Measurements from ENCODE around the gene LAMB1. TPM values are rescaled to one million over a fixed set of nuclear protein-coding genes. Genes with fewer than 3 reads are reported as not detected.
"Not testable (repeated sequence)": the region's sequence is repeated elsewhere in the genome, so short reads cannot be mapped to it uniquely, and the experiment has no call there.

LAMB1 gene
- total RNA-seq, 1 experiment from 2014 or later: 32.0 TPM

- H2AFZ ChIP-seq (ENCODE audit: low read depth, low read length, poor library complexity, severe bottlenecking): no peak overlapping the region
- BruUV-seq (replicated peaks): no TSS peak
- H3K9ac ChIP-seq (ENCODE audit: low read length): no peak overlapping the region
- H3K4me3 ChIP-seq (replicated peaks in 1 of 2; ENCODE audit: low read depth in 1 of 2, low read length in 2 of 2): no peak overlapping the region
- H3K4me2 ChIP-seq (ENCODE audit: low read length): no peak overlapping the region
- H3K9me2 ChIP-seq (ENCODE audit: insufficient read depth): no peaks in the 10 kb centered on the region
- H3K79me2 ChIP-seq (ENCODE audit: insufficient read depth, low read length): no peaks in the 10 kb centered on the region
- no peaks in the 10 kb centered on the region for H4K20me1 ChIP-seq (ENCODE audit: insufficient read depth)
- ChIA-PET RAD21 (ENCODE audit: low non-redundant PET in 1 of 2, low total read pairs in 2 of 2, uncharacterized antibody in 2 of 2, unreplicated experiment in 2 of 2) (no interaction called here), POLR2A (no interaction called here), CTCF (no interaction called here)
- peaks cover 14 to 29% of the 10 kb centered on the region in 2 experiments; a peak in 3 of 4 replicates for H3K36me3 ChIP-seq (ENCODE audit: control insufficient read depth in 1 of 2, insufficient read depth in 2 of 2, low read length in 2 of 2)
- no peaks in the 10 kb centered on the region for H3K4me1 ChIP-seq (ENCODE audit: control insufficient read depth in 1 of 2, insufficient read depth in 2 of 2, low read length in 2 of 2)
- TF ChIP-seq SRF (IDR thresholded peaks at IDR 0.05; ENCODE audit: low read depth) (no peak), ZNF274 (IDR thresholded peaks at IDR 0.05; ENCODE audit: low read depth, low read length) (no peak), POLR2A (IDR thresholded peaks at IDR 0.05; ENCODE audit: borderline replicate concordance, extremely low read depth, insufficient read depth, insufficient read length) (no peak), CTCF (IDR thresholded peaks at IDR 0.05 in 2 of 3, conservative IDR thresholded peaks at IDR 0.05 in 1 of 3; ENCODE audit: borderline replicate concordance in 1 of 3, insufficient read depth in 1 of 3, low read depth in 2 of 3, low read length in 2 of 3) (no peak), SP1 (IDR thresholded peaks at IDR 0.05; ENCODE audit: low read depth) (no peak), EGR1 (IDR thresholded peaks at IDR 0.05; ENCODE audit: low read depth) (no peak), ELF1 (IDR thresholded peaks at IDR 0.05; ENCODE audit: borderline replicate concordance, low read depth) (no peak)
- intact Hi-C loops (cut with micrococcal nuclease): no loop called here
- H3K9me3 ChIP-seq (ENCODE audit: control insufficient read depth in 1 of 2, insufficient read depth in 1 of 2, low read depth in 1 of 2, low read length in 2 of 2): no peaks in the 10 kb centered on the region
- DNase-seq (ENCODE audit: low read depth, low spot score) (no peak), ATAC-seq (no peak)
- H3K27ac ChIP-seq (ENCODE audit: low read depth, low read length): no peak overlapping the region
- H3K27me3 ChIP-seq (ENCODE audit: insufficient read depth, low read length): no peaks in the 10 kb centered on the region
These were observed 78.0 kb downstream of the LAMB1 start for GRCh38 chr7:107924841-107925504.

- peaks cover 22 to 34% of the 10 kb centered on the region in 2 experiments; a peak in 3 of 4 replicates for H3K36me3 ChIP-seq (ENCODE audit: control insufficient read depth in 1 of 2, insufficient read depth in 2 of 2, low read length in 2 of 2)
These were observed 80.1 kb downstream of the LAMB1 start for GRCh38 chr7:107922886-107923285.

GRCh38 chr7:107921826-107922225, 81.1 kb downstream of the LAMB1 start:
- H3K27ac ChIP-seq (ENCODE audit: low read depth, low read length); CTCF ChIA-PET; H3K9ac ChIP-seq (ENCODE audit: low read length); intact Hi-C loops (cut with micrococcal nuclease); RAD21 ChIA-PET (ENCODE audit: low non-redundant PET in 1 of 2, low total read pairs in 2 of 2, uncharacterized antibody in 2 of 2, unreplicated experiment in 2 of 2); H4K20me1 ChIP-seq (ENCODE audit: insufficient read depth); H3K79me2 ChIP-seq (ENCODE audit: insufficient read depth, low read length); DNase-seq (ENCODE audit: low read depth, low spot score); ATAC-seq; H3K4me3 ChIP-seq (replicated peaks in 1 of 2; ENCODE audit: low read depth in 1 of 2, low read length in 2 of 2); H3K9me2 ChIP-seq (ENCODE audit: insufficient read depth); H2AFZ ChIP-seq (ENCODE audit: low read depth, low read length, poor library complexity, severe bottlenecking); H3K9me3 ChIP-seq (ENCODE audit: control insufficient read depth in 1 of 2, insufficient read depth in 1 of 2, low read depth in 1 of 2, low read length in 2 of 2); BruUV-seq (replicated peaks); H3K4me1 ChIP-seq (ENCODE audit: control insufficient read depth in 1 of 2, insufficient read depth in 2 of 2, low read length in 2 of 2); POLR2A ChIA-PET; H3K27me3 ChIP-seq (ENCODE audit: insufficient read depth, low read length); H3K4me2 ChIP-seq (ENCODE audit: low read length): not testable (repeated sequence)
- peaks cover 24 to 33% of the 10 kb centered on the region in 2 experiments; a peak in 3 of 4 replicates for H3K36me3 ChIP-seq (ENCODE audit: control insufficient read depth in 1 of 2, insufficient read depth in 2 of 2, low read length in 2 of 2)

More at GRCh38 chr7:107922886-107923285, 80.1 kb downstream of the LAMB1 start:
- Histone ChIP-seq H3K9me3 (ENCODE audit: control insufficient read depth in 1 of 2, insufficient read depth in 1 of 2, low read depth in 1 of 2, low read length in 2 of 2) (no peaks in the 10 kb centered on the region), H3K4me2 (ENCODE audit: low read length) (no peak overlapping the region), H3K27me3 (ENCODE audit: insufficient read depth, low read length) (no peaks in the 10 kb centered on the region), H3K9ac (ENCODE audit: low read length) (no peak overlapping the region), H3K9me2 (ENCODE audit: insufficient read depth) (no peaks in the 10 kb centered on the region), H3K4me1 (ENCODE audit: control insufficient read depth in 1 of 2, insufficient read depth in 2 of 2, low read length in 2 of 2) (no peaks in the 10 kb centered on the region), H2AFZ (ENCODE audit: low read depth, low read length, poor library complexity, severe bottlenecking) (no peak overlapping the region), H3K79me2 (ENCODE audit: insufficient read depth, low read length) (no peaks in the 10 kb centered on the region), H3K4me3 (replicated peaks in 1 of 2; ENCODE audit: low read depth in 1 of 2, low read length in 2 of 2) (no peak overlapping the region), H4K20me1 (ENCODE audit: insufficient read depth) (no peaks in the 10 kb centered on the region), H3K27ac (ENCODE audit: low read depth, low read length) (no peak overlapping the region)
- POLR2A ChIA-PET: no interaction called here
- CTCF ChIA-PET: no interaction called here
- intact Hi-C loops (cut with micrococcal nuclease): no loop called here
- BruUV-seq (replicated peaks): no TSS peak
- TF ChIP-seq ZFX (IDR thresholded peaks at IDR 0.05): no peak
- ATAC-seq (no peak), DNase-seq (ENCODE audit: low read depth, low spot score) (no peak)
- RAD21 ChIA-PET (ENCODE audit: low non-redundant PET in 1 of 2, low total read pairs in 2 of 2, uncharacterized antibody in 2 of 2, unreplicated experiment in 2 of 2): no interaction called here

Measured in HCT116 (cell line).